Pons (tissue), 1 donor: Measurements from ENCODE around the gene OS9.

Source experiments
- DNase-seq: peaks from one replicate; pipeline ENCODE4 v3.0.0-alpha.2; 2016; ENCODE audit warnings: low spot score

Gene OS9

GRCh38 chr12:57754411-57755193 is 60.7 kb downstream of the OS9 start, which contains the start of gene MARCHF9:
Gene MARCHF9 (plus strand): TSS chr12:57755103. CDS start chr12:57755529, 426 bp downstream.
- peak; percentile 41 for DNase-seq

- no peak for DNase-seq
These were observed 61.2 kb downstream of the OS9 start for GRCh38 chr12:57755194-57755453.

- DNase-seq = no peak
These were observed 61.8 kb downstream of the OS9 start for GRCh38 chr12:57755454-57756372.

GRCh38 chr12:57756406-57757341 is 62.7 kb downstream of the OS9 start:
- no peak for DNase-seq

- DNase-seq = no peak
These were observed 63.8 kb downstream of the OS9 start for GRCh38 chr12:57757771-57758170.

GRCh38 chr12:57758552-57759359 is 64.8 kb downstream of the OS9 start:
- DNase-seq = no peak

- no peak for DNase-seq
These were observed 65.5 kb downstream of the OS9 start for GRCh38 chr12:57759360-57759980.

GRCh38 chr12:57760347-57760982 is 66.5 kb downstream of the OS9 start:
- DNase-seq = no peak

- DNase-seq = no peak
These were observed 67.6 kb downstream of the OS9 start for GRCh38 chr12:57761391-57761998.

- DNase-seq = no peak
These were observed 68.5 kb downstream of the OS9 start for GRCh38 chr12:57762463-57762862.

- no peak for DNase-seq
These were observed 70.1 kb downstream of the OS9 start for GRCh38 chr12:57763881-57764661.

- no peak for DNase-seq
These were observed 70.7 kb downstream of the OS9 start for GRCh38 chr12:57764662-57765002.

GRCh38 chr12:57765003-57765697 is 71.2 kb downstream of the OS9 start:
- DNase-seq = no peak

- DNase-seq = no peak
These were observed 71.9 kb downstream of the OS9 start for GRCh38 chr12:57765698-57766463.

GRCh38 chr12:57766464-57767304 is 72.8 kb downstream of the OS9 start, which contains the start of gene CYP27B1:
Gene CYP27B1 (minus strand): TSS chr12:57767078. CDS start chr12:57767041, 37 bp downstream.
- no peak for DNase-seq

GRCh38 chr12:57767305-57767698 is 73.4 kb downstream of the OS9 start:
- no peak for DNase-seq

GRCh38 chr12:57767876-57768275 is 73.9 kb downstream of the OS9 start:
- DNase-seq = no peak
